HG02610 (cell line): ENCODE measurements around the gene SEZ6.

Experiments
- ATAC-seq: cut with Tn5 transposase; IDR thresholded peaks from one replicate; pipeline ENCODE4 v1.9.1; 2021; ENCODE audit warnings: mild to moderate bottlenecking, moderate library complexity; ENCODE audit not compliant: unreplicated experiment

The SEZ6 gene

DNA sequence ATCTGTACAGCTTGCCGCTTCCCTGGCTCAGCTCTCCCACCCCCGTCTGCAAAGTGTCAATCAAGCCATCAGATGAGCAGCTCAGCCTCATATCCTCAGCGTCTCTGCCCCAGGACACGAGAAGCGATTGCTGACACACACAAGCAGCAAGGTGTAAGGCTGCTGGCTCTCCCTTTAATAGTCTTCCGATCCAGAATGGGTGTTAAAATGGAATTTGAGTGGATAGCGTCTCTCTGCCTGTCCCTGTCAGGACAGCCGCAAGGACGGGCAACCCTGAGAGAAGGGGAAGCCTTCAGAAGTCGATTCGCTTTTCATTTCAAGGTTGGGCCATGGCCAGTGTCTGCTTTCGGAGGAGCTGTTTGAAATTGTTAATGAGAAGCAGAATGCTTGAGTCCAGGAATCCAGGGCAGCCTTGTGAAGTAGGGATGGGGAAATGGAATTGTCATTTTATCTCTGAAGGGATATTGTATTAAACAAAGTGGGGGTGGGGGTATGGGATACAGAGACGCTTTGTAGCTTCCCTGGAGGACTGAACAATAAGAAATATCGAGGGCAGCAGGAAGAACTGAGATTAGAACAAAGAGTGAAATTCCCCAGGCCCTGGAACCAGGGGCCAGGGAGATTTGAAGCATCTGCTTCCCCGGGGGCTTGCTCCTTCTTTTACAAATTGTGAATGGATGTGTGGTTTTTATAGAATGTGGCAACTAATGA lies 32.4 kb upstream of the SEZ6 start:
- ATAC-seq, result no peak

DNA sequence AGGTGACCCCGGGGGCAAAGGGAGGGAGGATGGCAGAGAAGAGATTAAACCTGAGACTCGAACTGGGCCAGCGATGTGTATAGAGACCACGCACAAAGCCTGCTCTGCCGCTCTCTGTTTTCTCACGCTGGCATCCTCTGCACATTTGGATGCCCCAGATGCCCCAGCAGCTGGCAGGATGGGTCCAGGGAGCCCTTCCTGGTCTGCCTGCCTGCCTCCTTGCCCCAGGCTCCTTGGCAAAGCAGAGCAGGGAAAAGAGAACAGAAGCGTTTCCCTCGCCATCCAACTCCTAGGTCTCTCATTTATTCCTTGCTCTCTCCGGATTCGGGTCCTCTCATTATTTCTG lies 31.9 kb upstream of the SEZ6 start:
- no peak for ATAC-seq

DNA sequence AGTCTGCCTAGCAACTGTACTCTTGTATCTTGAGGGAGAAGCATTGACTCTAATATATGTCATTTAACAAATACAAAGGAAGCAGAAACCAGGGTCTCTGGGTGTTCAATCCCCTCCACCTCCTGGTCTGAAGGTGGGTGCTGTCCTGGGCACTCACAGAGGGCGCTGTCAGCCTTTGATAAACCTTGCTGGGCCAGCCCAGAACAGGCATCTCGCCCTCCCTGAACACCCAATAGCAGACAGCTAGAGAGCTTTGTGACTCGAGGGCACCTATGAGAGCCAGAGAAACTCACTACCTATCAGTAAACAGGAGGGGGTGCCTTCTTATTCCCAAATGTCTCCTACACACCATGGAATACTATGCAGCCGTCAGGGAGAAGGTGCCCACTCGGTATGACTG lies 30.8 kb upstream of the SEZ6 start:
- no peak for ATAC-seq

- ATAC-seq, result no peak
Measured at GRCh38 chr17:29034510-29034909, 28.7 kb upstream of the SEZ6 start.

- ATAC-seq, result no peak
Measured at GRCh38 chr17:29032857-29033197, 27.0 kb upstream of the SEZ6 start.

- ATAC-seq, result no peak
Measured at GRCh38 chr17:29032013-29032856, 26.4 kb upstream of the SEZ6 start.

DNA sequence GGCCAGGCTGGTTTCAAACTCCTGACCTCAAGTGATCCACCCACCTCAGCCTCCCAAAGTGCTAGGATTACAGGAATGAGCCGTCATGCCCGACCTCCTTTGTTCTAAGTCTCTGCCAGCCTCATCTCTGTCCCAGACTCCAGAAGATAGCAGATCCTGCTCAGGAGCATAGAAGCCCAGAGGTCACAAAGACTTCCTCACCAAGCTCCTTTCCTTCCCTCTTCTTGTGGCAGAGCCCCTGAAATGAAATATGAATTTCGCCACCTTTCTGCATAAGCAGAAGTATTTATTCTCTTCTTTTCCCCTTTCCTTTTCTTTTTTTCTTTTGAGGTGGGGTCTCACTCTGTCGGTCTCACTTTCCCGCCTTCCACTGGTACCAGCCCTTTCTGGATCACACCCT lies 25.7 kb upstream of the SEZ6 start:
- no peak for ATAC-seq

DNA sequence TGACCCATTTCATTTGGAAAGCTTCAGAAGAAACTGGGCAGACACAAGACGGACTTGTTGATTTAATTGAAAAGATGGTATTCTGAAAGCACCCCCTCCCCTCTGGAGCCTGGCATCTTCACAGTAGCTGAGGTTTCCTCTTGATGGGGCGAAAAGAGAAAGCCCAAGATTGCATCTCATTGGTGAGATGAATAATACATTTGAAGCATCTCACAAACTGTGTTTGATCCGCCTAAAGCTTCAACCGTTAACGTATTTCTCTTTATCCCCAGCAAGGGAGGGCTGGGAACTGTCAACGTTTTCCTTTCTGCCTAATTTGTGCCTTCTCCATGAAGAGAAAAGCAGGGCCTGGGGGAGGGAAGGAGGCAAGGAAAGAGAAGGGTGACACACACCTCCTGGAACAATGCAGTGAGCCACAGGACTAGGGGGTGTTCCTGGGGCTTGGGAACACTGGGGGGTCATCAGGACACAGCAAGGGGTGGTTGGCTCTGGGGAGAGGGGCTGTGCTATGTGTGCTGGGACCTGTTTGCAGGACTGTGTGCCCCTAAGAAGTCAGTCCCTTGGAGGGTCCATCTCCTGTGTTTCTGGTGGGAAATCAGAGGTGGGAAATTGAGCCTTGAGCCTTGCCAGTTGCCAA lies 18.6 kb upstream of the SEZ6 start:
- ATAC-seq, result no peak

DNA sequence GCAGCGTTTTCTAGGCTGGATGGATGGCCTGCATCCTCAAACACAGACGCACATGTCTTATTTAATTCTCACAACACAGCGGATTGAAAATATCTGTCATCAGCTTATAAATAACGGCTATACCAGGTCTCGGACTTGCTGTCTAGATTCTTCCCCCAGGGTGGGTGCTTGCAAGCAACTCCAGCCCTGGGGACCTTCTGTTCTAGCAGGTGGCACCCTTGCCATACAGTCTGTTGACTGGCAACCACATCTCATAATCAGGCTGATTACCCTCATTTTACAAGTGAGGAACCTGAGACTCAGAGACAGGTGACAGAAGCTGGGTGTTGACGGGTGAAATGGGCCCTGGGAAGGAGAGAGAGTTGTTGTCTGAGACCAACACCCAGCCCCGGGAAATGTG lies 16.2 kb upstream of the SEZ6 start:
- ATAC-seq, result no peak

DNA sequence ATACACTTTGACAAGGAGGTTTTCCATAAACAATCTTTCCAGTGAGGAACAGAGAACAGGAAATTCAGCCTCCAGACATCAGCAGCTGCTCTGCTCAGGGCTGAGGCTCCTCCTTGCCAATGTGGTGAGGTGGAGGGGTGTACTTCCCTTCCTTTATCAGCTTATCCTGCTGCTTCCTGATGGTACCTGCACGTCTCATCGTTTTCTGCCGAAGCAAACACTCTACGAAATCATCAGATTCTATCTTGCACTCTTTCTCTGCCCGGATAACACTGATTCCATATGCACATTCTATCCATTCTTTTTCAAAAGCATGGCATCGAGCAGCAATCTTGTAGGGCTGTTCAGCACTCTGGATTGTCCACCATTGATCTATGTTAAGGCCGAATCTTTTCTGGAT lies 15.4 kb upstream of the SEZ6 start:
- ATAC-seq, result no peak

GRCh38 chr17:29020576-29020975 lies 14.7 kb upstream of the SEZ6 start:
- ATAC-seq, result no peak

GRCh38 chr17:29019475-29020181 lies 13.8 kb upstream of the SEZ6 start:
- no peak for ATAC-seq

- no peak for ATAC-seq
Measured at GRCh38 chr17:29018788-29019474, 13.1 kb upstream of the SEZ6 start.

DNA sequence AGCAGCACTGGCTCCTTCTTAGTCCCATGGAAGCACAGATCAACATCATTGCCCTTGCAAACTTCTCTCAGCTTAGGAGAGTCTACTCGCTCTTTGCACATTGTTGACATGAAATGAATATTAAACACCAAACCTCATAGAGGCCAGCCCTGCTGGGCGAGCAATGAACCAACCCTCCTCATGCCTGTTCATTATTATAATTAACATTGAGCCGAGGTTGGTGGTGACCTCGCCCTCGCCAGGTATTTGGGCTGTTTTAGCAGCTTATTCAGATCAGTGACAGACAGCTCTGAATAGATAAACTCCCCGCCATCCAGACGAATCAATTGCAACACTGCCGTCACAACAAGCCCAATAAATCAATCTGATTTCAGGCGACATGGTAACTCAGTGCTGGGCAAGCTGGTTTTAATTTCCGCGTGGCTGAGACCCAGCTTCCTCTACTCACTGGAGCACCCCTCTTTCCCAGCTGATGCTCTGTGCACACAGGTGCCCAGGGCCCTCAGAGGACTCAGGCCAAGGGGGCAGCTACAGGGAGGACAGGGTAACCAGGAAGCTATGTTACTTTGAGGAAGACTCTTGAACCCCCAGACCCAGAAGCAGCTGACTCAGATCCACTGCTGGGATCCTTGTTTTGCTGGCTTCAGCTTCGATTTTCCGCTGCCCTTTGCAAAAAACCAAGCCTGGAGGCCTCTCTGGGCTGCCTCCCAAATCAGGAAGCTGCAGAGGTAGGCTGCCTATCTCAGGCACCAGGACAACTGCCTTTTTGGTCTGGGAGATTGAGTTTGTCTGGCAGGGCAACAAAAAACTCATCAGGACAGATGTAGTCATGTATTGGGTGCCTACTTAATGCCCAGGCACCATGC lies 10.7 kb upstream of the SEZ6 start:
- no peak for ATAC-seq

- no peak for ATAC-seq
Measured at GRCh38 chr17:29014716-29015115, 8.9 kb upstream of the SEZ6 start.

- ATAC-seq, result no peak
Measured at GRCh38 chr17:29012535-29012934, 6.7 kb upstream of the SEZ6 start.

DNA sequence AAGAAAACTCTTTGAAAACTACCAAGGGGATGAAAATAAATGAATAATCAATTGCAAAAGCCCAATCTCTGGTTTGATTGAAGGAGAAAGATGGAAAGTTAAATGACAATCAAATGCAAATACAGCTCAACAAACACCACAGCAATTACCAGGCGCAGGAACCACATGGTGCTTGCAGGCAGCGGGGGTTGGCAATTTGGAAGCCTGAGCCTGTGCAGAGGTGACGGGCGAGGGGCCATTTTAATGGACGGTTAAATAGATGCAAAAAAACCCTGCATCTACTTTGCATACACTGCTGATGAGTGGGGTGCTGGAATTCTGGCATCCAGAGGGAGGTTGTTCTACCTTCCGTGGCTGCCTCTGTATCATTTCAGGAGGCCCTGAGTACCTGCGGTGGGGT lies 4.8 kb upstream of the SEZ6 start:
- no peak for ATAC-seq

- ATAC-seq, result no peak
Measured at GRCh38 chr17:29010129-29010528, 4.3 kb upstream of the SEZ6 start.

DNA sequence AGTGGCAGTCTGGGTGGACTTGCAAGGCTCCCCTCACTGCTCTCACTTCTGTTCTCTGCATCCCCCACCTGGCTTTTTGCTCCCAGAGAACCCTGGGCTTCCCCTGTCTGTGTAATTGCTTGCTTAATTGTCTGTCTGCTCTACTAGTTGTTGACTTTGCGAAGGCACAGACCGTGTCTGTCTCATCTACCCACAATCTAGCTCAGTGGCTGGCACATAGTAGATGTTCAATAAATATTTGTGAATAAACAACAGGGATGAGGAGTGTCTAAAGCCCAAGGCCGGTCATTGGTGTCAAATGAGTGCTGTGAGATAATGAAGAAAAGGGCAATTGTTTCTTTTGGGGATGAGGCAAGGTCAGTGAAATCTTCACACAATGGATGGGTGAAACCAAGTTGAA lies 2.8 kb upstream of the SEZ6 start:
- ATAC-seq, result no peak

GRCh38 chr17:29007860-29008455 lies 2.1 kb upstream of the SEZ6 start:
- no peak for ATAC-seq
